Measurements from ENCODE around the gene PLCG1. TPM values are rescaled to one million over a fixed set of nuclear protein-coding genes. Genes with fewer than 3 reads are reported as not detected.
A peak's percentile ranks its signal among the peaks of the same experiment; 100 is the strongest.

The PLCG1 gene
- total RNA-seq, 2 experiments from 2014 or later: 201 to 337 TPM

GRCh38 chr20:41152108-41152757 is 14.9 kb downstream of the PLCG1 start:
- no peaks in the 10 kb centered on the region for H3K27me3 Mint-ChIP-seq
- H3K36me3 Mint-ChIP-seq: peaks cover 27% of the 10 kb centered on the region
- CTCF ChIA-PET: interaction anchor here (1.0 to 13.2 kb wide), 5 partner anchors 9 to 21 kb away, joined by 3 to 114 read pairs (median 11); no protein-coding TSS in a partner anchor

GRCh38 chr20:41154436-41155176 is 17.3 kb downstream of the PLCG1 start:
- Mint-ChIP-seq H3K4me1 (peaks cover 98% of the 10 kb centered on the region), H3K4me3 (peak overlapping the region; percentile 21), H3K36me3 (peaks cover 37% of the 10 kb centered on the region), H3K27me3 (no peaks in the 10 kb centered on the region), H3K27ac (peak overlapping the region; percentile 99), H3K9me3 (ENCODE audit: low read depth) (no peaks in the 10 kb centered on the region)
- CTCF ChIA-PET: interaction anchor here (2.7 to 13.2 kb wide), 3 partner anchors 12 to 78 kb away, joined by 11 to 152 read pairs (median 114); partner anchors contain the start of gene PLCG1
- DNase-seq: no peak
- ATAC-seq: no peak

More at GRCh38 chr20:41152108-41152757, 14.9 kb downstream of the PLCG1 start:
- DNase-seq (no peak), ATAC-seq (no peak)
- no peaks in the 10 kb centered on the region for H3K9me3 Mint-ChIP-seq (ENCODE audit: low read depth)
- peaks cover 96% of the 10 kb centered on the region for H3K4me1 Mint-ChIP-seq
- no peak overlapping the region for H3K4me3 Mint-ChIP-seq
- peak overlapping the region; percentile 88 for H3K27ac Mint-ChIP-seq

GRCh38 chr20:41155261-41155660 is 17.9 kb downstream of the PLCG1 start:
- H3K27me3 Mint-ChIP-seq: no peaks in the 10 kb centered on the region
- H3K4me1 Mint-ChIP-seq: peaks cover 98% of the 10 kb centered on the region
- peaks cover 41% of the 10 kb centered on the region for H3K36me3 Mint-ChIP-seq
- CTCF ChIA-PET: interaction anchor here (2.7 to 13.2 kb wide), 3 partner anchors 13 to 77 kb away, joined by 11 to 152 read pairs (median 114); partner anchors contain the start of gene PLCG1
- DNase-seq (no peak), ATAC-seq (no peak)
- H3K9me3 Mint-ChIP-seq (ENCODE audit: low read depth): no peaks in the 10 kb centered on the region
- peak overlapping the region; percentile 99 for H3K27ac Mint-ChIP-seq
- no peak overlapping the region for H3K4me3 Mint-ChIP-seq

GRCh38 chr20:41158082-41158625 is 20.8 kb downstream of the PLCG1 start:
- no peaks in the 10 kb centered on the region for H3K9me3 Mint-ChIP-seq (ENCODE audit: low read depth)
- peak overlapping the region; percentile 76 for H3K4me3 Mint-ChIP-seq
- peaks cover 50% of the 10 kb centered on the region for H3K36me3 Mint-ChIP-seq
- H3K4me1 Mint-ChIP-seq: peaks cover 86% of the 10 kb centered on the region
- H3K27ac Mint-ChIP-seq: peak overlapping the region; percentile 99
- CTCF ChIA-PET: interaction anchor here (0.6 to 13.2 kb wide), 13 partner anchors 9 to 189 kb away, joined by 3 to 152 read pairs (median 4); partner anchors contain the start of genes PLCG1 and ZHX3
- H3K27me3 Mint-ChIP-seq: no peaks in the 10 kb centered on the region
- ATAC-seq: no peak
- no peak for DNase-seq

DNA sequence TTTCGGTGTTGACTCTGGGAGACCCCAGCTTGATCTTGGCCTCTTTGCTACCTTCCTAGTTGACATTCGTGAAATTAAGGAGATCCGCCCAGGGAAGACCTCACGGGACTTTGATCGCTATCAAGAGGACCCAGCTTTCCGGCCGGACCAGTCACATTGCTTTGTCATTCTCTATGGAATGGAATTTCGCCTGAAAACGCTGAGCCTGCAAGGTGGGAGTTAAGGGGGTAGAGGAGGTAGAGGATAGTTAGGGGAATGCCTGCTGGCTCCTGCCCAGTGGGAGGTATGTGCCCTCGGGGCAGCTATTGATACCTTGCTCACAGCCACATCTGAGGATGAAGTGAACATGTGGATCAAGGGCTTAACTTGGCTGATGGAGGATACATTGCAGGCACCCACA is 22.2 kb downstream of the PLCG1 start:
- Mint-ChIP-seq H3K4me3 (no peak overlapping the region), H3K9me3 (ENCODE audit: low read depth) (no peaks in the 10 kb centered on the region), H3K27me3 (no peaks in the 10 kb centered on the region), H3K27ac (peak overlapping the region; percentile 99), H3K4me1 (peaks cover 82% of the 10 kb centered on the region), H3K36me3 (peaks cover 57% of the 10 kb centered on the region)
- no peak for DNase-seq
- CTCF ChIA-PET: interaction anchor here (1.3 to 13.2 kb wide), 6 partner anchors 13 to 169 kb away, joined by 4 to 152 read pairs (median 18); partner anchors contain the start of gene PLCG1
- no peak for ATAC-seq

GRCh38 chr20:41160686-41161085 is 23.3 kb downstream of the PLCG1 start:
- Mint-ChIP-seq H3K4me3 (no peak overlapping the region), H3K36me3 (peaks cover 61% of the 10 kb centered on the region), H3K4me1 (peaks cover 75% of the 10 kb centered on the region), H3K27ac (peak overlapping the region; percentile 41), H3K27me3 (no peaks in the 10 kb centered on the region), H3K9me3 (ENCODE audit: low read depth) (no peaks in the 10 kb centered on the region)
- DNase-seq (no peak), ATAC-seq (no peak)
- CTCF ChIA-PET: interaction anchor here (1.6 to 13.2 kb wide), 3 partner anchors 12 to 26 kb away, joined by 6 to 152 read pairs (median 114); partner anchors contain the start of gene PLCG1

GRCh38 chr20:41161886-41162285 is 24.5 kb downstream of the PLCG1 start:
- Mint-ChIP-seq H3K4me3 (no peak overlapping the region), H3K27ac (peak overlapping the region; percentile 62), H3K9me3 (ENCODE audit: low read depth) (no peaks in the 10 kb centered on the region), H3K27me3 (no peaks in the 10 kb centered on the region), H3K36me3 (peaks cover 73% of the 10 kb centered on the region), H3K4me1 (peaks cover 75% of the 10 kb centered on the region)
- CTCF ChIA-PET: interaction anchor here (1.1 to 13.2 kb wide), 2 partner anchors 15 to 27 kb away, joined by 3 to 114 read pairs; no protein-coding TSS in a partner anchor
- ATAC-seq (no peak), DNase-seq (no peak)

GRCh38 chr20:41162396-41162795 is 25.1 kb downstream of the PLCG1 start:
- CTCF ChIA-PET: interaction anchor here (1.1 kb wide), 1 partner anchor 14 kb away, joined by 3 read pairs; no protein-coding TSS in a partner anchor
- Mint-ChIP-seq H3K27ac (no peak overlapping the region), H3K9me3 (ENCODE audit: low read depth) (no peaks in the 10 kb centered on the region), H3K4me1 (peaks cover 75% of the 10 kb centered on the region), H3K36me3 (peaks cover 77% of the 10 kb centered on the region), H3K27me3 (no peaks in the 10 kb centered on the region), H3K4me3 (no peak overlapping the region)
- no peak for DNase-seq
- no peak for ATAC-seq

DNA sequence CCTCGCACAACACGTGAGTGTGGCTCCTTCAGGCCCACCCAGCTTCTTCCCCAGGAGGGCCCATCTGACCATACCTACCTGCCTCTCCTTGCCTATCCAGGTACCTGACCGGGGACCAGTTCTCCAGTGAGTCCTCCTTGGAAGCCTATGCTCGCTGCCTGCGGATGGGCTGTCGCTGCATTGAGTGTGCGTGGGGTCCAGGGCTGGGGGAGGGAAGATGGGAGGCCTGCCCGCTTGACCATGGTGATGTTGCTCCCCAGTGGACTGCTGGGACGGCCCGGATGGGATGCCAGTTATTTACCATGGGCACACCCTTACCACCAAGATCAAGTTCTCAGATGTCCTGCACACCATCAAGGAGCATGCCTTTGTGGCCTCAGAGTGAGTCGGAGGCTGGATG is 26.5 kb downstream of the PLCG1 start:
- CTCF ChIA-PET: interaction anchor here (1.0 to 1.2 kb wide), 1 partner anchor 9 kb away, joined by 3 to 6 read pairs; no protein-coding TSS in a partner anchor
- Mint-ChIP-seq H3K27ac (peak overlapping the region; percentile 20), H3K36me3 (peaks cover 72% of the 10 kb centered on the region), H3K4me1 (peaks cover 69% of the 10 kb centered on the region), H3K4me3 (no peak overlapping the region), H3K27me3 (no peaks in the 10 kb centered on the region), H3K9me3 (ENCODE audit: low read depth) (no peaks in the 10 kb centered on the region)
- DNase-seq (no peak), ATAC-seq (no peak)

GRCh38 chr20:41165001-41165882 is 27.9 kb downstream of the PLCG1 start:
- no peaks in the 10 kb centered on the region for H3K9me3 Mint-ChIP-seq (ENCODE audit: low read depth)
- peaks cover 73% of the 10 kb centered on the region for H3K36me3 Mint-ChIP-seq
- no peak for ATAC-seq
- CTCF ChIA-PET: interaction anchor here (0.8 to 1.2 kb wide), 2 partner anchors 8 to 30 kb away, joined by 4 to 6 read pairs; no protein-coding TSS in a partner anchor
- no peak overlapping the region for H3K4me3 Mint-ChIP-seq
- H3K27me3 Mint-ChIP-seq: no peaks in the 10 kb centered on the region
- H3K4me1 Mint-ChIP-seq: peaks cover 55% of the 10 kb centered on the region
- no peak for DNase-seq
- no peak overlapping the region for H3K27ac Mint-ChIP-seq

DNA sequence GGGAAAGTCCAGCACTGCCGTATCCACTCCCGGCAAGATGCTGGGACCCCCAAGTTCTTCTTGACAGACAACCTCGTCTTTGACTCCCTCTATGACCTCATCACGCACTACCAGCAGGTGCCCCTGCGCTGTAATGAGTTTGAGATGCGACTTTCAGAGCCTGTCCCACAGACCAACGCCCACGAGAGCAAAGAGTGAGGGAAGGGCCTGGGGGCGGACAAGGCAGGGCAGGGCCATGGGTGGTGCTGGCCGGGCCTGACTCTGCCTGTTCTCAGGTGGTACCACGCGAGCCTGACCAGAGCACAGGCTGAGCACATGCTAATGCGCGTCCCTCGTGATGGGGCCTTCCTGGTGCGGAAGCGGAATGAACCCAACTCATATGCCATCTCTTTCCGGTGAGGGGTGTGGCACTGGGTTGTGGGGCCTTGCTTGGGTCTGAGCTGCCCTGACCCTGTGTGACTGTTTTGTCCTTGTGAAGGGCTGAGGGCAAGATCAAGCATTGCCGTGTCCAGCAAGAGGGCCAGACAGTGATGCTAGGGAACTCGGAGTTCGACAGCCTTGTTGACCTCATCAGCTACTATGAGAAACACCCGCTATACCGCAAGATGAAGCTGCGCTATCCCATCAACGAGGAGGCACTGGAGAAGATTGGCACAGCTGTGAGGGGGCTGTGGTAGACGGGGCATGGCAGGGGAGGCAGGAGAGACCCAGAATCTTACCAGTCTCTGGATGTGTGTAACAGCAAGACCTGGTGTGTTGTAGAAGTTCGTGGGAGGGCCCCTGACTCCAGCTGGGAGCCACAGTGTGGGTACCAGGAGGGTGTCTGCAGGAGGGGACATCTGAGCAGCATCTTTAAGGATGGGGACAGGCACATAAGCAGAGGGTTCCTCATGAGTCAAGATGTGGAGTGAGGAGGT is 29.1 kb downstream of the PLCG1 start:
- ATAC-seq (no peak), DNase-seq (no peak)
- Mint-ChIP-seq H3K27ac (no peak overlapping the region), H3K9me3 (ENCODE audit: low read depth) (no peaks in the 10 kb centered on the region), H3K36me3 (peaks cover 71% of the 10 kb centered on the region), H3K27me3 (no peaks in the 10 kb centered on the region), H3K4me3 (no peak overlapping the region), H3K4me1 (peaks cover 47% of the 10 kb centered on the region)
- CTCF ChIA-PET: interaction anchor here (0.8 to 3.6 kb wide), 4 partner anchors 8 to 31 kb away, joined by 3 to 12 read pairs (median 6); no protein-coding TSS in a partner anchor
